Astrocyte of the hippocampus (primary cell): Measurements from ENCODE around the gene FOXD4L6.
"Not testable (repeated sequence)": the region's sequence is repeated elsewhere in the genome, so short reads cannot be mapped to it uniquely, and the experiment has no call there.

Experiments
- DNase-seq: peaks from one replicate; pipeline ENCODE4 v3.0.0; 2011; ENCODE audit warnings: low read depth, low spot score

The FOXD4L6 gene

DNA sequence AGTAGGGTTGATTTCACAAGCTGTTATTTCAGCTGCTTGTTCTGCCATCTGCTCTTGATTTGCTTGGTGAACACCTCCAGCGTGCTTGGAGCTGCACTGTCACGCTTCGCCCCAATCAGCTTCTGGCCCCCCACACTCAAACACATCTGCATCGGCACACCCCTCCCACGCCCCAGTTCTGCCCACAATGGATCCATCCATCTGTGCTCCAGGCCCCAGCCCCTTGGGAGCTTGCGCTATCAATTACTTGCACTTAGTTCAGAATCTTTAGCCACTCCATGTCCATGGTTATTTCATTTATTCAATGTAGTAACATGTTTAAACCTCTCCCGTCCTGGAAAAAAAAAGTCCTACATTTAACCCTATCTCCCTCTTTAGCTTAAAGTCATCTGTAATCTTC is 28.0 kb downstream of the FOXD4L6 start:
- not testable (repeated sequence) for DNase-seq

- not testable (repeated sequence) for DNase-seq
These were observed 29.7 kb downstream of the FOXD4L6 start for GRCh38 chr9:41098759-41099158.

GRCh38 chr9:41095060-41095459 is 33.4 kb downstream of the FOXD4L6 start:
- DNase-seq, result not testable (repeated sequence)

GRCh38 chr9:41094010-41094773 is 34.3 kb downstream of the FOXD4L6 start:
- DNase-seq, result not testable (repeated sequence)

DNA sequence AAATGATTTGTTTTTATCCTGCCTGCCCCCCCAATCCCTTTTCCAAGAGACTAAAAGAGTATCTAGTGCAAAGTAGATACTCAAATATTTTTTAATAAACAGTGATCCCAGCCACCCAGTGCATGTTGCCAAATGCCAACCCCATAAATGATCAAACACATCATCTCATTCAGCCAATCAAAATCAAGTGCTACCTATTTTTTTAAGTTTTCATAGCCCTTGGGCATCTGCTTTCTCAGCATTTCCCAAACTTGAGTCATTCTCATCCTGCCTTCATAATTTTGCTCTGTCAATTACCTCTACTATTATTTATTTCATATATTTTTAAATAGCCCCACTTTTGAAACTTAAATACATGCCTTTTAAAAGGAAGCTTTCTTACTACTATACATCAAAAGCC is 37.6 kb downstream of the FOXD4L6 start:
- DNase-seq, result not testable (repeated sequence)

DNA sequence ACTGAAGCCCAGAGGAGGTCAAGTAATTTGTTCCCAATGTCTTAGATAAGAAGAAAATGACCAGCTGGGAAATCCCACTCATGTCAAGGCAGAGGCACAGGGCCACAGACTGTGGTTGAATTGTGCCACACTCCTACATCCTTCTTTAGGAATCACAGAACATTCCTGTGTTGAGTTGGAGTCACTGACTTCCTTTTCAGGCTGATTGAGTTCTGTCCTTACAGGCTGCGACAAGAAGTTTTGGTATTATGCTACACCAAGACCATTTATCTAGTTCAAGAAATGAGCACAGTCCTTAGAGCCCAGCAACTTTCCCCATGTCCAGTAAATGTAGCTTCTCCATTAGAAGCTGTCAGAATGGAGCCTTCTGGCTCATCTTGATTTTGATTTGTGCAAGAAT is 38.1 kb downstream of the FOXD4L6 start:
- DNase-seq, result not testable (repeated sequence)

GRCh38 chr9:41088450-41089059 is 39.9 kb downstream of the FOXD4L6 start:
- DNase-seq, result not testable (repeated sequence)

DNA sequence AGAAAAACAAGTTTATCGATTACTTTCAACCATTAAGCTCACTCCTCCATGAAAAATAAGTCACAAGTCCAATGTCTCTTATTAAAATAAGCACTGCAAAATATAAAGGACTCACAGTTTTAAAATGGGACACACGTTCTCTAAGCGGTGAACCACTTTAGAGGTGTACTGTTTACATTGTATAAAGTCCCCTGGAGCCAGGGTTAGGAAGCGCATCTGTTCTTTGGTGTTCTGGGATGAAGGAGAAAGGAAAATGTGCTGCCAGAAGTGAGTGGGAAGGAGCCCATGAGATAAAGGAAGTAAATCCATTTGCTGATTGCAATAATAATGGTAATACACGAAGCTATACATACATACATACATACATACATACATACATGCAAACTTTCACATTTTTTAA is 40.6 kb downstream of the FOXD4L6 start:
- DNase-seq, result not testable (repeated sequence)

DNA sequence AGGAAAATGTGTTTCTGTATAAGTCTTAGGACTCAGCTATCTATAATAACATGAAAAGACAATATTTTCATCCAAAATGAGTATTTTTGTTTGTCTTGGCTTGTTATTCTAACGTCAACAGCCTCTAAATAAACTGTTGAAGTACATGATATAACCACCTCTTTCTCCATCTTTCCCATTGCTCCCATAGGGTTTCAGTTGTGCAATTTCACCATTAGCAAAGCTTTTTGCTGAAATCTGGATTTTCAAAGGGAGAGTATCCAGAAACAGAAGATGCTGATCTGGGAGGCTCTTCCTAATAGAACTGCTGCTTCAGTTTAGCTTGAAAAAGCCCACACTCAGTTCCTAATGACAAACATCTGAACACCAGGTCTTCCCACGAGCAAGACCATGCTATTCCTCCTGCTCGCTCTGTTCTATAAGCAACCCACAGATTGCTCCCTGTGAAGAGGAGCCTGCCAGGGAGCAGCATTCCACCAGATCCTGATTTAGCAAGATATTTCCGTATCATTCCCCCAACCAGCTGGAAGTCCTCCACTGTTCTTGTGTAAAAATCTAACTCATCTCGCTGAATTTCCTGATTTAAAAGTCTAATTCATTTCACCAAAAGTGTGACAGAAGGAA is 41.2 kb downstream of the FOXD4L6 start:
- not testable (repeated sequence) for DNase-seq

- DNase-seq, result not testable (repeated sequence)
These were observed 41.8 kb downstream of the FOXD4L6 start for GRCh38 chr9:41086685-41087084.

GRCh38 chr9:41086215-41086614 is 42.3 kb downstream of the FOXD4L6 start:
- DNase-seq, result not testable (repeated sequence)

DNA sequence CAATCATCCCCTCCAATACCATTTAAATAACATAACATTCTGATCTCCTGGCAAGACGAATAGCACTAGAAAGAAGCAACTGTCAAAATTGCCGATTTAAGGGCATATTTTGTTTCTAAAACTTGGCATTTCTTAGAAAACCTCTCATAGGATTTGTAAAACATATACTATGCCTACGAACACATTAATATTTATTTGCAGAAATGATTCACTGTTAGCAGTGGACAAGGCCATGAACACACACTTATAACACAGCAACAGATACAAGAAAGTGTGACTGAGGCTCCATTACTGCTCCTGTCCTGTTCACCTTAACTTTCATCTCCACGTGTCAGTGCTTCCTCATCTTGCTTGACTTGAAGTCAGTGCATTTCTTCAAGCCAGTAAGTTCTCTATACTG is 46.1 kb downstream of the FOXD4L6 start:
- DNase-seq, result not testable (repeated sequence)

GRCh38 chr9:41079464-41079863 is 49.0 kb downstream of the FOXD4L6 start:
- not testable (repeated sequence) for DNase-seq

DNA sequence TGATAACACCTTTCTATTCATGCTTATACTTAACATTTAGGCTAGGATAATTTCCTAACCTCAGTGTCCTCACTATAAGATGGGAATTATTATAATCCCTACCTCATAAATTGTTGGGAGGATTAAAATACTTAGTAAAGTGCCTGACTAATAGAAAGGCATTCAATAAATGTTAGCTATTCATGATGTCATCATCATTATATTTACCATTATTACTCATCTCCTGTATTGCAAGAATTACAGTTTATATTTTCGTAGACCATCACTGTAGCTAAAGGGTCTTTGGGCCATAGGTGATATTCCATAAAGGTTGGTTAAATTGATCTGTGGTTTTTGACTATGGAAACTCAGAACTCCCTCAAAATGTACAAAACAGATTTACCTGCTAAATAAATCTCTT is 50.9 kb downstream of the FOXD4L6 start:
- DNase-seq, result not testable (repeated sequence)
